ENCODE measurements around the gene CABP1. TPM values are rescaled to one million over a fixed set of nuclear protein-coding genes. Genes with fewer than 3 reads are reported as not detected.

The CABP1 gene
- total RNA-seq, 1 experiment from 2014 or later: not detected

GRCh38 chr12:120630104-120630892 lies 10.1 kb upstream of the CABP1 start:
- DNase-seq (ENCODE audit: low read depth, low spot score): no peak
- Histone ChIP-seq H3K4me3 (ENCODE audit: low read depth in 2 of 2, low read length in 2 of 2) (no peak overlapping the region), H3K27ac (ENCODE audit: low read length) (no peak overlapping the region), H3K36me3 (ENCODE audit: control insufficient read depth, insufficient read depth, low read length) (no peaks in the 10 kb centered on the region), H3K27me3 (ENCODE audit: control insufficient read depth, insufficient read depth, low read length) (no peaks in the 10 kb centered on the region), H3K9me3 (ENCODE audit: control insufficient read depth, insufficient read depth, low read depth, low read length) (no peaks in the 10 kb centered on the region), H3K4me1 (ENCODE audit: control insufficient read depth, insufficient read depth, low read length) (no peaks in the 10 kb centered on the region)
- ChIA-PET CTCF (no interaction called here), POLR2A (no interaction called here)
- BruUV-seq (replicated peaks): no TSS peak
- in situ Hi-C loops (cut with HindIII; ENCODE audit: low pct_unique_long_range_greater_than_20kb, low sequenced_read_pairs): no loop called here
- no peak for TF ChIP-seq CTCF (IDR thresholded peaks at IDR 0.05)
- no peak for TF ChIP-seq TCF7L2 (IDR thresholded peaks at IDR 0.05; ENCODE audit: low read depth, low read length)
- no peak for TF ChIP-seq POLR2AphosphoS5 (IDR thresholded peaks at IDR 0.05; ENCODE audit: low read depth, low read length)
- TF ChIP-seq REST (IDR thresholded peaks at IDR 0.05; ENCODE audit: insufficient read depth in 1 of 2, low read depth in 2 of 2, low read length in 1 of 2): no peak
- no peak for TF ChIP-seq SIN3A (IDR thresholded peaks at IDR 0.05; ENCODE audit: borderline replicate concordance, insufficient read depth, low read depth, low read length)
- peak; percentile 52; the same call in 1 of the 2 replicates for ATAC-seq
- intact Hi-C loops (cut with micrococcal nuclease; ENCODE audit: unreplicated experiment): no loop called here

- Histone ChIP-seq H3K27me3 (ENCODE audit: control insufficient read depth, insufficient read depth, low read length) (no peaks in the 10 kb centered on the region), H3K27ac (ENCODE audit: low read length) (no peak overlapping the region), H3K4me3 (ENCODE audit: low read depth in 2 of 2, low read length in 2 of 2) (no peak overlapping the region), H3K9me3 (ENCODE audit: control insufficient read depth, insufficient read depth, low read depth, low read length) (no peaks in the 10 kb centered on the region), H3K4me1 (ENCODE audit: control insufficient read depth, insufficient read depth, low read length) (no peaks in the 10 kb centered on the region), H3K36me3 (ENCODE audit: control insufficient read depth, insufficient read depth, low read length) (no peaks in the 10 kb centered on the region)
- intact Hi-C loops (cut with micrococcal nuclease; ENCODE audit: unreplicated experiment) (no loop called here), in situ Hi-C loops (cut with HindIII; ENCODE audit: low pct_unique_long_range_greater_than_20kb, low sequenced_read_pairs) (no loop called here)
- CTCF ChIA-PET: no interaction called here
- POLR2A ChIA-PET: no interaction called here
- no peak for ATAC-seq
- TF ChIP-seq CTCF (IDR thresholded peaks at IDR 0.05) (no peak), REST (IDR thresholded peaks at IDR 0.05; ENCODE audit: insufficient read depth in 1 of 2, low read depth in 2 of 2, low read length in 1 of 2) (no peak), TCF7L2 (IDR thresholded peaks at IDR 0.05; ENCODE audit: low read depth, low read length) (no peak), SIN3A (IDR thresholded peaks at IDR 0.05; ENCODE audit: borderline replicate concordance, insufficient read depth, low read depth, low read length) (no peak), POLR2AphosphoS5 (IDR thresholded peaks at IDR 0.05; ENCODE audit: low read depth, low read length) (no peak)
- DNase-seq (ENCODE audit: low read depth, low spot score): no peak
- BruUV-seq (replicated peaks): no TSS peak
Observed at GRCh38 chr12:120631097-120631496, 9.3 kb upstream of the CABP1 start.

Data from Panc1 (cell line).